ENCODE data around the gene TKTL1.

Gene TKTL1

DNA sequence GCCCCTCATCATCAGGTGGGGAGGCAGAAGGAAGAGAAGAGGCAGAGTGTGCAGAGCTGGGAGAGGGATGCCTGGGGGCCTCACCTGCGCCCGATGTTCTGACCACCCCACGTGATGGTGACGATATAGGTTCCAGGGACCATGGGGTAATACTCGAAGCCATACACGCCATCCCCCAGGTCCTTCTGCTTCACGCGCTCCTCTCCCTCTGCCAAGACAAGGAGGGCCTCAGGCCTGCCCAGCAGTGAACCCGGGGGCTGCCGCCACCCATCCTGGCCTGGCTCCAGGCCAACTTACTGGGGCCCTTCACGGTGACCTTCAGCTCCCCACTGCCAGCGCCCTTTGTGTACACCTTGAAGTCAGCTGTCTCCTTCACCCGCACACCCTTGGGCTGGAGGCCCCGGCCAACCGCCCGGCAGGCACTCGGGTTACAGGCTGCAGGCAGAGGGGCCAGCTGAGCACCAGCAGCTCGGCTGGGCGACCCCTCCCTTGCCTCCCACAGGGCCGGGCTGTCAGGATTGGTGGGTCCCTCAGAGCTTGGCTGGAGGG lies 69.5 kb downstream of the TKTL1 start:
- no peak for DNase-seq

DNA sequence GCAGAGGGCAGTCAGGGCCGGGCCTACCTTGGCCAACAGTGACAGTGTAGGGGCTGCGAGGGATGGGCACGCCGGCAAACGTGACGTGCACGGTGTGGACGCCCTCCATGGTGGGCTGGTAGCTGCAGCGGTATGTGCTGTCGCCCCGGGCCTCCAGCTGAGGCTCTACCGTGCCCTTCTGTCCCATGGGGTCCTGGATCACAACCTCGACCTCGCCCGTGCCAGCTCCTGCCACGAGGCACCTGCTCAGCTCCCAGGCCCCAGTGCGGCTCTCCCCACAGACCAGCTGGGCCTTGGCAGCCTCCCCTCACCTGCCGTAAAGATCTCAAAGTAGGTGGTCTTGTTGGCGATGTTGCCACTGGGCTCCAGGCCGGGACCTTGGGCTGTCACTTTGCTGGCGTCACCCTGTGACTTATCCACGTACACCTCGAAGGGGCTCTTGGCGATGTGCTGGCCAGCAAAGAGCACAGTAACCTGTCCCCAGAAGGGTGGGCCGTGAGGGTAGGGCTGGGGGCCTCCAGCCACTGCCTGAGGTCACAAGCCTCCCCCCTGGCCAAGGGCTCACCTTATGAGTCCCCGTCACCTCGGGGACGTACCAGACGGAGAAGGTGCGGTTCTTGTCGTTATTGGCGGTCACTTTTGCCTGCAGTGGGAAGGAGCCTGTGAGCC lies 70.5 kb downstream of the TKTL1 start:
- no peak for DNase-seq

DNA sequence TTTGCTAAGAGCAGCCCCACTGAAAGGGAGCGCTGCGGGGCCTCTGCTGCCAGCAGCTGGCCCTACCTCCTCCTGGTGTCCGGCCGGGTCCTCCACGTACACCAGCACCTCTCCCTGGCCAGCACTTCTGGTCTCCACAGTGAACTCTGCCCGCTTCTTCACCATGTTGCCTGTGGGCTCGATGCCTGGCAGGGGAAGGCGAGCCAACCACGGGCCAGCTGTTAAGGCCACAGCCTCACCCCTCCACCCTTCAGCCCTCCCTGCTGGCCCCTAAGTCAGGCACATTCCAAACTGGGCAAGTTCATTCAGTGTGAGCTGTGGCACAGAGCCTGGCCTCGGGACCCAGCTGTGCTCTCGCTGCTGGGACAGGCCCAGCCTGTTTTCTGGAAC lies 71.1 kb downstream of the TKTL1 start:
- no peak for DNase-seq

DNA sequence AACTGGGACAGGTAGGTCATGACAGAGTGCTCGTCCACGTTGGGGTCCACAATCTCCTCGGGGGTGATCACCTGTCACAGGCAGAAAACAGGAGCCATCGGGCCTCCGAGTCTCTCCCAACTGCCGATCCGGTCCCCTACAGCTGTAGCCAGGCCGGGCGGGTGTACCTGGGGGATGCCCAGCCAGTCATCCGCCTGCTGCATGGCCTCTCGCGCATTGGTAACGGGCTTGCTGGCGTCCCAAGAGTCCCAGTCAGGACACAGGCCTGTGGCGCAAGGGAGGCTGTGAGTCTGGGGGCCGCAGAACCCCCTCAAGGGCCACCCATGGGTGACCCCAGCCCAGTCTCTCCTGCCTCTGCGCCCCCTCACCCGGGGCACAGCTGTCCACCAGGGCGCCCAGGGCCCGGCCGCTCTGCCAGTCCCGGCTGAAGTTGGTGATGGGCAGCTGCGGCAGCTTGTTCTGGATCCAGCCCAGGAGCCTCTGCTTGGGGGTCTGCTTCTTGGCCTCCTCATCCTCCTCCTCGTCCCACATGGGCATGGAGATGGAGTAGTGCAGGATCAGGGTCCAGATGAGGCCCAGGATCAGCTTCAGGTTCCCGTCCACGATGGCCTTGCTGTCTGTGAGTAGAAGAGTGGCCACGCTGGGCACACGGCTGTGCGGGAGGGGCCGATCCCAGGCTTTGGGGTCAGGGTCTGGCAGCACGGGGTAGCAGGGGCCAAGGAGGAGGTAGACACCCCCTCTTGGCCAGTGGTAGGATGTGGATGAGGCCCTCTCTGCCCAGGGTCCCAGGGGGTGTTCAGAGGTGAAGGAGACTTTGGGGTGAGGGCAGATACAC lies 72.1 kb downstream of the TKTL1 start:
- no peak for DNase-seq

DNA sequence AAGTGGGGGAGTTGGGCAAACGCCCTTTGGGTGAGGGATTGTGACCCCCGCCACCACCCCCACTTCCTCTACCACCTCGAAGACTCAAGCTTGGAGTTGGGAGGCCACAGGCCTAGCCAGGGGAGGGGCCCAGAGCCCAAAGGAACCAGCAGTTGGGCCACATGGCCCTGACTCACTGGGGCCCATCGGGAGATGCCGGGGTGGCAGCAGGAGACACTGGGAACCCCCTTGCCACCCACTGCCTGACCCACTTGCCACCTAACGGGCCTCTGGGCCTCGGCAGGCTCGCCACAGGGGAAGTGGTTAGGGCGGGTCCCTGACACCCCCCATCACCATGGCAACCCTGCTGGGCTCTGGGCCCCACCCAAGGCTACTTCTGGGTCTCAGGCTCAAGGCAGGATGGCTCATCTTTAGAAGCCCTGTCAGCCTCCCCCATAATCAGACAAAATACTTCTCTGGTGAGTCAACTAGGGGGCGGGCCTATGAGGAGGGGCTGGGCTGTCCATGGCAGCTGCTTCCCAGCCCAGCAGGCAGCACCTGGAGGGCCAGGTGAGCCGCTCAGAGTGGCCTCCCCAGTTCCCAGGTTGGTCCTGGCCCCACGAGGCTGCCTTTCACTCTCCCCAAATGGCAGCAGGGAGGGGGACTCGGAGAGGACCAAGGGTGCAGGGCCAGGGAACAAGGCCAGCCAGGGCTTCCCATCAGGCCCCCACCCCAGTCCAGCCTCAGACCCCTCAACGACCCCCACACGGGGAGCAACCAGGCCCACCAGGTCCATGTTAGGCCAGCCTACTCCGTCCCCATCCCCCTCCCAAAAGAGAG lies 73.2 kb downstream of the TKTL1 start:
- peak; percentile 68 for DNase-seq

DNA sequence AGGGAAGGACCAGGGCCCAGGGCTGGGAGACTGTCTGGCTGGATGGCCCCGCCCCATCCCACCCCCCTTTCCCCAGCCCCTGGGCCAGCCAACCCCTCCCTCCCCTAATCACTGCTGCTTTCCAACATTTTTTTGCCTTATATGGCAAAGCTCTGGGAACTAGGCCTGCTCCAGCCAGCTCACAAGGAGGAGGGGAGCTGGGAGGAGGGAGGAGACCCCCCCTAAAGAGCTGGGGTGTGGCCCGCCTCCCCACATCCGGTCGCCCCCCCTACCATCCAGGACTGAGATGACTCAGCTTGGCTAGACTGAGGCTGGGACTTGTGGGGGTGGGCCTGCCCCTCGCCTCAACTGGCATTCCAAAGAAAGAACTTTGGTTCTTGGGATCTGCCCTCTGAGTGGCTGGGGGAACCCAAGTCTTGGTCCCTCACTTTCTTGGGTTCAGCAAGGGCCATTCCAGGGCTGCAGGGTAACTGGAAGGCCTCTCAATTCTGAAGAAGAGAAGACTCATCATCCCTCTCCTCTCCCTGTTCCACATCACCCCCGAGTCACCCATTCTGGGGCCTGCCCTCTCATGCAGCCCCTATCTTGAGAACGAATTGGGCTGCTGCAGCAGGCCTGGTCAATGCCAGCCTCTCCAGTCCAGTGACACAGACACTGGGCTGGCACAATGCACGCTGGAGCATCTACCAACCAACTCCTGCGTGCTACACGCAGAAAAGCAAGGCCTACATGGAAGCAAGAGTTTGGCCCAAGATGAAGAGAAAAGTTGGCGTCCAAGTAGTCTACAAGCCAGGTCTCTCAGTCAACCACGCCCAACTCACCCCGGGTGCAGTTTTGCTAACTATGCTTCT lies 74.1 kb downstream of the TKTL1 start:
- DNase-seq = peak; percentile 68

DNA sequence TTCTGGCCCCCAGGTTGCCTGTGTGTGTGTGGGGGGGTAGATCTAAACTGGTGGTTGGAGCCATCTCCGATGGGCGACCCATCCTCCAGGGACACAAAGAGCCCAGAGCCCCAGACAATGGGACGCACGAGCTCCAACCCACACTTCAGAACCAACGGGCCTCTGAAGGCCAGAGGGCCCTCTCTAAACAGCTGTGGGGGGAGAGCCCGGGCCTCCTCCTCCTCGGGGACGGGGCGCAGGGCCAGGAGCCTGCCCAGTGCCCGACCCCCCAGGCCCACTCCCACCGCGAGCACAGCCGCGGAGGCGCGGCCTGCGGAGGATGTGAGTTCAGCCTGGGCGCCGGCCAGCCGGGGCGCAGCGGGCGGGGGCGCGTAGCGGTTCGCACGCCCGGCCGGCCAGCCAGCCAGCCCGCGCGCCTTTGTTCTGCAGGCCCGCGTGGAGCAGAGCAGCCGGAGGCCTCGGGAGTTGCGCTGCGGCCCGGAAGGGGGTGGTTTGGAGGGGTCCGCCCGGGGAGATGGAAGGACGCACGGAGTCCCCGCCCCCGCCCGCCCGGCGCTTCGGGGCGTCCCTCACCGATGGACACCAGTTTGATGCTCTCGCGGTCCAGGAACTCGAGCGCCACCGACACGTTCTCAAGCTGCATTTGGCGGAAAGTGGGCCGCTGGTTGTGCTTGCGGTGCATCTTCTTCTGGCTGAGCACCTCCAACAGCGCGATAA lies 74.9 kb downstream of the TKTL1 start:
- no peak for DNase-seq

DNA sequence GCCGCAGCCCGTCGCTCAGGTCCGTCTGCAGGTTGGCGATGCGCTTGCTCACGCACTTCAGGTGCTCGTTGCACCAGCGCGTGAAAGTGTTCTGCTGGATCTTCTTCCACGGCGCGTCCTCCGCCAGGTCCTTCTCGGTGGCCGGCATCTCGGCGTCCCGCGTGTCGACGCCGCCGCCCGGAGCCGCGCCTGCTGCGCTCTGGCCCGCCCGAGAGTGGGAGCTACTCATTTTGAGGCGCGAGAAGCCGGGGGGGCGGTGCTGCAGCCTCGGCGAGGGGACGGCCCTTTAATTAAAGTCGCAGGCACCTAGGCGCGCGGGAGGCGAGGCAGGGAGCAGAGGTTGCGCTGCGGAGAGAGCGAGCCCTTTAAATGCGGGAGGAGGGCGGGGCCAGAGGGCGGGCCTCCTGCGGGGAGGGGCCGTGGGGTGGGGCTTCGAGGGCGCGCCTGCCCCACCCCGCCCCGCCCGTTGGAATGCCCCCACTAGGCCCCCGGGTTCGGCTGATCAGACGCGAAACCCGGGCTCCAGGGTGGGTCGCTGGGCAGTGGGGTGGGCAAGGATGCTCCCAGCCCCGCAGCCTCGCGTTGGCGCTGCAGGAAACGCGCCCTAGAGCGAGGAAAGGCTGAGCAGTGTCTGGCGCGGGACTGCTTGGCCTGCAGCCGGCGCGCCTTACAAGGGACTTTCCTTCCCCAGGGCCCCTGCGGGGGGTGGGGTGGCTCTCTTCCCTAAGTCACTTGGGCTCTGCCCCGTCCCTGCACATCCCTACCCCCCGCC lies 75.6 kb downstream of the TKTL1 start:
- peak; percentile 66 for DNase-seq

DNA sequence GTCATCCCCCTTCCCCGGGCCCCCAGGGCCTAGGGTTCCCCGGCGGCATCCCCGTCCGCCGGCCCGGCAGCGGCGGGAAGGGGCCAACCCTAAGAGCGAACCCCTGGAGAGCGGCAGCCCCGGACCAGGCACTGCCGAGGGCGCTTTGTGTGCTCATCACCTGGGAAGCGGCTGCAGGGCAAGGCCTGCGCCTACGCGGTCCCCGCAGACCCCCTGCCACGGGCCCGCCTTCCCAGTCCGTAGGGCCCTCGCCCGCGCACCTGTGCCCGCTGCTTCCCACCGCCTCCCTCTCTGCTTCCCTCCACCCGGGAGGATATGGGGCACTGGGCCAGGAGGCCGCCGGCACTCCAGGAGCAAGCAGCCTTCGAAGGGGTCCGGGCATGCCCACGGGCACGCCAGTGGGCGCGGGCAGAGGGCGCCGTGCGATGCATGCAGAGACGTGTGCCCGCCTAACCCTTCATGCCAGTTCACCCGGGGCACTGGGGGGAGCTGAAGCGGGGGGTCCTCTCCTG lies 76.2 kb downstream of the TKTL1 start:
- no peak for DNase-seq

DNA sequence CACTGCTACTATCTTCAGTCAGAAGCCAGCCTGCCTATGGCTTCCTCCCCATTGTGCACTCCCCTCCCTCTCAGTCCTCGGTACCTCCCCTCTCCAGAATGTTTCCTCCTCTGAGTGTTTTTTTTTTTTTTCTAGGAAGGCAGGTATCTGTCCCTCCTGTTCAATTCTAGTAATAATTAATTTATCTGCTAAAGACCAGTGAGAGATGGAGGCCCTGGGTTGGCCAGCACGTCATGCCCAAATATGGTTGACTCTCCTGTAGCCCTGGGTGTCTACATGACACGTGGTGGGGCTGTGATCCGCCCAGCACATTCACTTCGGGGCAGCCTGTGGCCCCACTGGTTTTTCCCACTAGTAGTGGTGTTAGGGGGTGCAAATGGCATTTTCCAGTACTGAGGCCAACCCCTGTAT lies 77.0 kb downstream of the TKTL1 start:
- DNase-seq = no peak

DNA sequence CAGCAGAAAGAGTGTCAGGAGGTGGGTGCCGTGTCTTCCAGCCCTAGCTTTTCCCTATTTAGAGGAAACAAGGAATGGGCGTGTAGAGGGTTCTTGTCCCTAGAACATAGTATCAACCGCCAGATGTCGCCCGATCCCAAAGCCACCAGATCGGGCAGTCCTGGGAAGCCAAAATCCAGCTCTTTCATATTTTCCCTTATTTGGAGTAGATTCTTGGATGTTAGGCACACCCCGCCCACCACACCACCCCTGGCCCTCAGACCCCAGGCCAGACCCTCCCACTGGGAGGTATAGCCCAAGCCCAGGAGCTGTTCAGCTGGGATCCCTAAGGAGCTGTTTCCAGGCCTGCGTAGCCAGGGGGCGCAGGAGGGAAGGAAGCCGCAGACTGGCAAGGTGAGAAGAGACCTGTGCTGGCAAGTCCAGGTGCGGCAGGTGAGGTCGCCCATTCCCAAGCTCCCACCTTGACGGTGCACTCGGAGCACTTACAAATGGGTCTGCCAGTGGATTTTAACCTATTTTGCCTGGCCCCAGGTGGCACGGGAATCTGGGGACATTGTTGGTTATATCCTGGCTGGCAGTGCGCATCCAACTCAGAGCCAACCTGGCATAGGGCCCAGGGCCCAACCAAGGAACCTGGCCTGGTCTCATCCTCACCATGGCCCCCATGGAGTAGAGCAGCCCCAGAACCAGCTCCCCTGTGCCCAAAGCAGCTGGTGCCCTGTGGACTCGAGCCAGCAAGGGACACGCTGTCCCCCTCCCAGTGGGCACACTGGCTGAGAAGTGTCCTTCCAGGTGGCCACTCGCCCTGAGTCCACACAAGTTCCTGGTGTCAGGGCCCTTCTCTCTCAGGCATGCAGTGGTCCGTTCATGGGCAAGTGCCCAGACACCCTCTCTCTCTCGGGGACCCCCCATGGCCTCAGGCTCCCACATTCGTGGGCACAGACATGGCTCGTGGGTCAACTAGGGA lies 78.0 kb downstream of the TKTL1 start:
- peak; percentile 60 for DNase-seq

DNA sequence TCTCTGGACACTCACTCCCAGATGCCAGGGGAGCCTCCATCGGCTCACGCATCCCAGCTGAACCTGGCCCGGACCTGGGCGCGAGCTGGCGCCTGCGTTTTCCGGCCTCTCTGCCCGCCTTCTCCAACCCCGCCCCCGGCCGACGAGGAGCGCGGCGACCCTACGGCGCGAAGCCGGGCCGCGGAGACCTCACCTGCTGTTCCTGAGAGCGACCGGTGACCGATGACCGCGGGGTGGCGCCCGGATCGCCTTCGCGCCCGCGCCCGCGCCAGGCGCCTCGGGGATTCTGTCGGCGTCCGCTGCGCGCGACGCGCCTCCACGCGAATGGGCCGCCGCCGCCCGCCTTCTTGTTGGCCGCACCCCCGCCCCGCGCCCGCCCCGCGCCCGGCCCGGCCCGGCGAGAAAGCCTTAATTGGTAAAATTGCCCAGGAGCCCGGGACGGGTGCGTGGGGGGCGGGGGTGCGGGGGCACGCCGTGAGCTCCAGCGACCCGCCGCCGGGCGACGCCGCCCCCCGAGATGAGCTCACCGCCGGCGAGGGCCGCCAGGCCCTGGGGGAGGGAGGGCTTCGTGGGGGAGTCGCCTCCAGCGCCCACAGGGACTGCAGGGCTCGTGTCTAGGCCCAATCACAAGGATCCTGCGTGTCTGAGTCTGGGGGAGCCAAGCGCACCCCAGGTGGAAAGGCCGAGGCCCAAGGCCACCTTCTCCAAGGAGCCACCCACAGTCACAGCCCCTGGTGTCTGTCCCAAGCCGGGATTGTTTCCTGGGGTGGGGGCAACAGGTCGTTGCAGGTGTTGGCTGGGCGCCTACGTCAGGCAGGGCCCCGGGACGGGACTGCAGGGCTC lies 78.9 kb downstream of the TKTL1 start, which contains the start of gene FLNA:
TSS of gene FLNA (minus strand) at position 322 of the 843 bp plus-strand sequence. CDS start 3,389 bp downstream, outside the sequence.
- DNase-seq = no peak

DNA sequence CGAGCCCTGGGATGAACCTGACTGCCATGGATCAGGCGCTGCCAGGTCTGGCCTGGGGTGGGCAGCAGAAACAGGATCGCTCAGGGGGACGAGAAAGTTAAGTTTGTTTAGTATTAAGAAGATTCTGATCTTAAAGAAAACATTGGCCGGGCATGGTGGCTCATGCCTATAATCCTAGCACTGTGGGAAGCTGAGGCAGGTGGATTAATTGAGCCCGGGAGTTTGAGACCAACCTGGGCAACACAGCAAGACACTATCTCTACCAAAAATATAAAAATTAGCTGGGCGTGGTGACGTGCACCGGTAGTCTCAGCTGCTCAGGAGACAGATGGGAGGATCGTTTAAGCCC lies 79.5 kb downstream of the TKTL1 start:
- DNase-seq = no peak

DNA sequence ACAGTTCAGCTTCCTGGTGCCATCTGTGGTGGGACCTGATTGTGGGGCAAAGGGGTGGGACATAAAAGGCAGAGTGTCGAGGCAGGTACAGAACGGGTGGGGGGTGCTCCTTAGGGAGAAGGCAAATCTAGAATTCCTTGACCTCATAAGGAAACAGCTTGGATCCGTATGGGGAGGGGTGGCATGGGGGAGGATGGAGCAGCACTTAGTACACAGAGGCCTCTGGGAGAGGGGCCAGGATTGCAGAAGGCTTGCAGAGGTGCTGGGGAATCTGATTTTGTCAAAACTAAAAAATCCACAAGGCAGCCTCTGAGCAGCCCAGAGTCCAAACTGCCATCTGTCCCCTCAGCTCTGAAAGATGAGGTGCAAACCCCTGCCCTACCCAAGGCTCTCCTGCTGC lies 81.2 kb downstream of the TKTL1 start:
- DNase-seq = no peak

DNA sequence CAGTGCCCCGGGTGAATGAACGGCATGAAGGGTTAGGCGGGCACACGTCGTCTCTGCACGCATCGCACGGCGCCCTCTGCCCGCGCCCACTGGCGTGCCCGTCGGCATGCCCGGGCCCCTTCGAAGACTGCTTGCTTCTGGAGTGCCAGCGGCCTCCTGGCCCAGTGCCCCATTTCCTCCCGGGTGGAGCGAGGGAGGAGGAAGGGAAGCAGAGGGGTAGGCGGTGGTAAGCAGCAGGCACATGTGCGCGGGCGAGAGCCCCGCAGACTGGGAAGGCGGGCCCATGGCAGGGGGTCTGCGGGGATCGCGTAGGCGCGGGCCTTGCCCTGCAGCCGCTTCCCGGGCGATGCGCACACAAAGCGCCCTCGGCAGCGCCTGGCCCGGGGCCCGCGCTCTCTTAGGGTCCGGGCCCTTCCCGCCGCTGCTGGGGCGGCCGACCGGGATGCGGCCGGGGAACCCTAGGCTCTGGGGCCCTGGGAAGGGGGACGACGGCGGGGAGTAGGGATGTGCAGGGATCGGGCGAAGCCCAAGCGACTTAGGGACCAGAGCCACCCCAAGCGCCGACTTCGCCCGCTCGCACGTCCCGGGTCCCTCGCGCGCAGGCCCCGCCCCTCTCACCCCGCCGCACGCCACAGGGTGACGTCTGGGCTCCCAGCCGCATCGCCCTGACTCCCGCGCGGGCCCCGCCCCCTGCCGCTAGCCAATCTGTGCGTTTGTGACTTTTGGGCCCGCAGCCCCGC lies 82.6 kb downstream of the TKTL1 start:
- DNase-seq = no peak

DNA sequence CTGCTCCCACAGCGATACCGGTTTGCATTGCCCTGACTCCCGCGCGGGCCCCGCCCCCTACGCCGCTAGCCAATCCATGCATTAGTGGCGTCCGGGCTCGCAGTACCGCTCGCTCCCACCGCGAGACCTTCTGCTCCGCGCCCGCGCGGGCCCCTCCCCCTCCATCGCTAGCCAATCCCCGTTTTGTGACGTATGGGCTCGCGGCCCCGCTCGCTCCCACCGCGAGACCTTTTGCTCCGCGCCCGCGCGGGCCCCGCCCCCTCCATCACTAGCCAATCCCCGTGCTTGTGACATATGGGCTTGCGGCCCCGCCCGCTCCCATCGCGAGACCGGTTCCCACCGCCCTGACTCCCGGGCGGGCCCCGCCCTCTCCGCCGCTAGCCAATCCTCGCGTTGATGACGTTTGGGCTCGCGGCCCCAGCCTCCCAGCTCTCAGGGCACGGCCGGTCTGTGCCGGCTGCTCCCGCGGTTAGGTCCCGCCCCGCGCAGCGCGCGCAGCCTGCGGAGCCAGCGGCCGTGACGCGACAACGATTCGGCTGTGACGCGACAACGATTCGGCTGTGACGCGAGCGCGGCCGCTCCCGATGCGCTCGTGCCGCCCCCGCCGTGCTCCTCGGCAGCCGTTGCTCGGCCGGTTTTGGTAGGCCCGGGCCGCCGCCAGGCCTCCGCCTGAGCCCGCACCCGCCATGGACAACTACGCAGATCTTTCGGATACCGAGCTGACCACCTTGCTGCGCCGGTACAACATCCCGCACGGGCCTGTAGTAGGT lies 83.4 kb downstream of the TKTL1 start, which contains the start of gene EMD:
TSS of gene EMD (plus strand) at position 497 of the 770 bp plus-strand sequence. CDS start at position 687, 190 bp downstream.
- DNase-seq = peak; percentile 93

DNA sequence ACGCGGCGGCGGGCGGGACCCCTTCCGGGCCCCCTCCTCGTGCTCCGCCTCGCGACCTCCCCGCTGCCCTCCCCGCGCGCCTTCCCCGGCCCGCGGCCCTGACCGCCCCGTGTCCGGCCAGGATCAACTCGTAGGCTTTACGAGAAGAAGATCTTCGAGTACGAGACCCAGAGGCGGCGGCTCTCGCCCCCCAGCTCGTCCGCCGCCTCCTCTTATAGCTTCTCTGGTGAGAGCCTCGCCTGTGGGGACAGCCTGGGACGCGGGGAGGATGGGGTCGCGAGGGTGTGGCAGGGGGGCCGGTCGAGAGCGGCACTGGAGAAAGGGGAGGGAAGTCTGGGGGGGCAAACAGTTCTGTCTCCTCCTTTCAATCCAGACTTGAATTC lies 84.0 kb downstream of the TKTL1 start:
- DNase-seq = no peak
